H1 (cell line): Measurements from ENCODE around the gene PAQR7. TPM values are rescaled to one million over a fixed set of nuclear protein-coding genes. Genes with fewer than 3 reads are reported as not detected.

Source experiments
- CTCF ChIA-PET: fragments of 300-600 bp; sonication (Branson Sonifier 250); formaldehyde crosslinking; loops from one replicate; lab custom pipeline; 2021; ENCODE audit not compliant: partially characterized antibody; lab: Charles Lee
- POLR2A ChIA-PET: fragments of 300-600 bp; sonication (Branson Sonifier 250); formaldehyde crosslinking; loops from one replicate; lab custom pipeline; 2021; ENCODE audit warnings: inconsistent platforms; ENCODE audit not compliant: partially characterized antibody; lab: Charles Lee
- DNase-seq, 2 experiments: peaks; one replicate each; pipeline versions ENCODE4 v3.0.0 to v3.0.0-alpha.2; 2010 to 2022; ENCODE audit warnings: low spot score in 2 of 2, low read depth in 1 of 2, mixed read lengths in 1 of 2
- FAIRE-seq: peaks from 2 replicates; lab custom pipeline; 2011; peaks lifted over from hg19 to GRCh38; lab: Jason Lieb, UNC
- H2AFZ ChIP-seq: 2 replicates; pipeline ENCODE4 v1.8.1; 2012; ENCODE audit warnings: low read length, inconsistent platforms
- H2AK5ac ChIP-seq: 2 replicates; pipeline ENCODE4 v1.6.1; 2013; ENCODE audit warnings: low read depth, low read length
- H2BK120ac ChIP-seq: replicated peaks from 2 replicates; pipeline ENCODE3; 2013; ENCODE audit warnings: low read depth, low read length, inconsistent platforms
- H2BK12ac ChIP-seq: 2 replicates; pipeline ENCODE4 v1.6.1; 2013; ENCODE audit warnings: low read depth, low read length
- H2BK15ac ChIP-seq: 2 replicates; pipeline ENCODE4 v1.6.1; 2013; ENCODE audit warnings: low read length
- H2BK20ac ChIP-seq: 2 replicates; pipeline ENCODE4 v1.6.1; 2013; ENCODE audit warnings: low read length
- H2BK5ac ChIP-seq: 2 replicates; pipeline ENCODE4 v1.6.1; 2013; ENCODE audit warnings: low read depth, low read length
- H3K14ac ChIP-seq: 2 replicates; pipeline ENCODE4 v1.6.1; 2013; ENCODE audit warnings: inconsistent platforms; ENCODE audit not compliant: insufficient read length
- H3K18ac ChIP-seq: 2 replicates; pipeline ENCODE4 v1.6.1; 2013; ENCODE audit warnings: low read length; ENCODE audit errors: extremely low read depth
- H3K23ac ChIP-seq: 2 replicates; pipeline ENCODE4 v1.6.1; 2013; ENCODE audit warnings: inconsistent platforms; ENCODE audit not compliant: insufficient read length
- H3K23me2 ChIP-seq: 2 replicates; pipeline ENCODE4 v1.6.1; 2013; ENCODE audit warnings: low read depth, low read length
- H3K27ac ChIP-seq: 2 replicates; pipeline ENCODE4 v1.6.1; 2011; ENCODE audit warnings: low read depth, low read length, inconsistent platforms
- H3K27me3 ChIP-seq, 4 experiments: replicated peaks in 1 of 4; 1 replicate in 1 of 4; 2 replicates in 3 of 4; pipeline versions ENCODE4 v1.6.1 to v1.8.1; 2011 to 2013; ENCODE audit warnings: low read length in 3 of 4, mild to moderate bottlenecking in 3 of 4, inconsistent platforms in 2 of 4, mixed read lengths in 2 of 4, moderate library complexity in 1 of 4; ENCODE audit not compliant: control insufficient read depth in 3 of 4, insufficient read depth in 3 of 4; ENCODE audit errors: extremely low read depth in 1 of 4
- H3K36me3 ChIP-seq, 4 experiments: 2 replicates each; pipeline versions ENCODE4 v1.6.1 to v1.8.1; 2011 to 2013; ENCODE audit warnings: mild to moderate bottlenecking in 4 of 4, low read length in 3 of 4, moderate library complexity in 2 of 4, control low read depth in 1 of 4, inconsistent platforms in 1 of 4; ENCODE audit not compliant: insufficient read depth in 4 of 4, control insufficient read depth in 2 of 4
- H3K4ac ChIP-seq: replicated peaks from 2 replicates; pipeline ENCODE3; 2013; ENCODE audit warnings: low read length, low read depth, mixed read lengths, inconsistent platforms; ENCODE audit not compliant: insufficient read length
- H3K4me1 ChIP-seq, 4 experiments: replicated peaks in 1 of 4; 1 replicate in 1 of 4; 2 replicates in 3 of 4; pipeline versions ENCODE4 v1.6.1 to v1.8.1; 2011 to 2013; ENCODE audit warnings: low read length in 3 of 4, inconsistent platforms in 2 of 4, mixed read lengths in 1 of 4; ENCODE audit not compliant: insufficient read depth in 4 of 4, control insufficient read depth in 3 of 4
- H3K4me2 ChIP-seq, 2 experiments: 2 replicates each; pipeline versions ENCODE4 v1.6.1 to v1.8.1; 2011 to 2013; ENCODE audit warnings: low read depth in 2 of 2, low read length in 2 of 2, control low read depth in 1 of 2, inconsistent platforms in 1 of 2, mild to moderate bottlenecking in 1 of 2; ENCODE audit not compliant: insufficient read depth in 1 of 2
- H3K4me3 ChIP-seq, 4 experiments: fragments of 200-600, 300-600 bp in 1 of 4; sonication (generic), shearing (Covaris generic), sonication (Bioruptor Twin) in 1 of 4; 2 replicates each; pipeline versions ENCODE4 v1.5.1 to v1.8.1; 2011 to 2016; ENCODE audit warnings: low read length in 4 of 4, low read depth in 3 of 4, control low read depth in 2 of 4, inconsistent platforms in 2 of 4, mild to moderate bottlenecking in 2 of 4, mixed read lengths in 1 of 4, moderate library complexity in 1 of 4; ENCODE audit not compliant: insufficient read depth in 2 of 4; ENCODE audit errors: extremely low read depth in 1 of 4
- H3K56ac ChIP-seq: replicated peaks from 2 replicates; pipeline ENCODE3; 2013; ENCODE audit warnings: low read depth, mild to moderate bottlenecking, mixed read lengths, low read length, inconsistent platforms; ENCODE audit not compliant: insufficient read length
- H3K79me1 ChIP-seq: 2 replicates; pipeline ENCODE4 v1.6.1; 2013; ENCODE audit warnings: low read depth, low read length, control low read depth
- H3K79me2 ChIP-seq, 2 experiments: 2 replicates each; pipeline versions ENCODE4 v1.6.1 to v1.8.1; 2012 to 2013; ENCODE audit warnings: low read length in 2 of 2, mild to moderate bottlenecking in 2 of 2, inconsistent platforms in 1 of 2; ENCODE audit not compliant: insufficient read depth in 2 of 2, control insufficient read depth in 1 of 2
- H3K9ac ChIP-seq, 4 experiments: replicated peaks in 1 of 4; 1 replicate in 1 of 4; 2 replicates in 3 of 4; pipeline versions ENCODE4 v1.6.1 to v1.8.1; 2011 to 2013; ENCODE audit warnings: low read depth in 3 of 4, low read length in 3 of 4, control low read depth in 2 of 4, mild to moderate bottlenecking in 2 of 4, moderate library complexity in 2 of 4, inconsistent platforms in 1 of 4; ENCODE audit errors: extremely low read depth in 1 of 4
- H3K9me3 ChIP-seq, 2 experiments: 2 replicates each; pipeline versions ENCODE4 v1.6.1 to v1.8.1; 2012 to 2013; ENCODE audit warnings: mild to moderate bottlenecking in 2 of 2, moderate library complexity in 2 of 2, control low read depth in 1 of 2, inconsistent platforms in 1 of 2, low read depth in 1 of 2, low read length in 1 of 2, mixed read lengths in 1 of 2; ENCODE audit not compliant: insufficient read depth in 2 of 2
- H4K20me1 ChIP-seq, 2 experiments: replicated peaks in 1 of 2; 2 replicates each; pipeline versions ENCODE3 to v1.8.1; 2011 to 2013; ENCODE audit warnings: inconsistent platforms in 2 of 2, low read length in 2 of 2, mild to moderate bottlenecking in 1 of 2; ENCODE audit not compliant: insufficient read depth in 2 of 2, control insufficient read depth in 1 of 2
- H4K5ac ChIP-seq: 2 replicates; pipeline ENCODE4 v1.6.1; 2013; ENCODE audit warnings: low read length, low read depth, mixed read lengths, inconsistent platforms; ENCODE audit not compliant: insufficient read length
- H4K8ac ChIP-seq: 2 replicates; pipeline ENCODE4 v1.8.0; 2013; ENCODE audit warnings: mild to moderate bottlenecking, moderate library complexity, low read length, inconsistent platforms; ENCODE audit not compliant: insufficient read depth; ENCODE audit errors: extremely low read depth
- H4K91ac ChIP-seq: replicated peaks from 2 replicates; pipeline ENCODE3; 2013; ENCODE audit warnings: low read length, mixed read lengths, inconsistent platforms; ENCODE audit not compliant: insufficient read length
- RNF2 ChIP-seq: fragments of 200-900, 300-1000 bp; sonication (generic); IDR thresholded peaks from 2 replicates; pipeline ENCODE4 v1.7.1; 2016; ENCODE audit warnings: borderline replicate concordance, low read depth, mild to moderate bottlenecking, antibody characterized with exemption, low read length; ENCODE audit not compliant: poor library complexity, severe bottlenecking; ENCODE audit errors: missing control alignments
- TEAD4 ChIP-seq: IDR thresholded peaks from 2 replicates; pipeline ENCODE4 v1.6.1; 2012; ENCODE audit warnings: low read depth, low read length, inconsistent platforms, mixed read lengths
- WGBS, 2 experiments: shearing (Covaris generic) in 1 of 2; methylation state at CpG; one replicate each; pipeline versions ENCODE4 v1.1.6 to v1.1.7; 2013 to 2015; ENCODE audit warnings: low lambda C conversion rate in 2 of 2, mixed read lengths in 2 of 2, inconsistent platforms in 1 of 2, low coverage in 1 of 2, missing lambda C conversion rate in 1 of 2; ENCODE audit not compliant: insufficient replicate concordance in 2 of 2, insufficient coverage in 1 of 2, insufficient read length in 1 of 2; ENCODE audit errors: extremely low coverage in 1 of 2, missing lambda C conversion rate in 1 of 2; 5-methylcytosine and 5-hydroxymethylcytosine counted together
- polyA plus RNA-seq, 7 experiments: library from polyadenylated mRNA; depleted of rRNA in 3 of 7; stranded (reverse) in 5 of 7; unstranded in 2 of 7; fragments of >200 nt in 5 of 7; fragments of 200-250 nt in 2 of 7; gene quantifications; 1 replicate in 5 of 7; 2 replicates in 1 of 7; 4 replicates in 1 of 7; pipeline versions ENCODE4 v1.2.1 to v1.2.3, GENCODE V29; 2011 to 2013; ENCODE audit warnings: missing spikeins in 2 of 7, mixed read lengths in 2 of 7
- total RNA-seq: library from RNA; stranded (reverse); fragmentation: NEBNext Ultra II Directional; extraction: Animal tissue kit (Norgen Biotek cat#: 25700); gene quantifications from 2 replicates; pipeline ENCODE4 v1.2.1, GENCODE V29; 2021

The PAQR7 gene
- total and polyA plus RNA-seq, 2 of the 8 experiments (the other 6 are each of a cell fraction or from before 2014, with no cell fraction given): 7.3 to 7.4 TPM

DNA sequence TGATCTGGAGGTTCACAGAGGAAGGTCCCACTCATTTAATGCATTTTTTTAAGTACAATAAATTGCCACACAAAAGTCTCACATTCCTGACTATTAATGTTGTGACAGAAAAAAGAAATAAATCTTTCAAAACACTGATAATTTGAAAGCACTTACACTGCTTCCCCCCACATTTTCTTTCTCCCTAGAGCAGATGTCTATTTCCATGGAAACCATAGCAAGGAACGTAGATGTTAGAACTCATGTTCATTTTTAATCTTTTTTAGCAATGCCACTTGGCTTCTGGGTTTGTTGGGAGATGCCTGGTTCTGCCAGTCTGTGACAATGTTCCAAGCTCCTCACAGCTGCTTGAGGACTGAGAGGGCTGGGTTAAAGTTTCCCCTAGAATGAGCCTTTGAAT lies 32.7 kb upstream of the PAQR7 start:
- Histone ChIP-seq H4K8ac (no peak overlapping the region), H4K91ac (no peak overlapping the region), H3K4ac (no peak overlapping the region), H3K56ac (no peak overlapping the region), H3K27ac (no peak overlapping the region), H3K4me2 (no peak overlapping the region), H4K5ac (no peak overlapping the region), H3K36me3 (peaks cover 4 to 7% (median 4%) of the 10 kb centered on the region in 4 experiments; a peak in 5 of 8 replicates), H2BK120ac (no peak overlapping the region), H4K20me1 (peaks cover 0 to 4% of the 10 kb centered on the region in 2 experiments), H3K4me3 (no peak overlapping the region), H3K27me3 (no peaks in the 10 kb centered on the region), H3K18ac (no peak overlapping the region), H3K14ac (no peak overlapping the region), H2BK15ac (no peak overlapping the region), H2BK12ac (no peak overlapping the region), H3K9ac (no peak overlapping the region), H3K23ac (no peak overlapping the region), H3K79me1 (no peaks in the 10 kb centered on the region)
- CTCF ChIA-PET: interaction anchor here (0.8 to 16.4 kb wide), 7 partner anchors 8 to 102 kb away, joined by 3 to 330 read pairs (median 6); partner anchors contain the start of gene PAFAH2
- POLR2A ChIA-PET: interaction anchor here (0.5 to 6.4 kb wide), 5 partner anchors 9 to 89 kb away, joined by 3 to 51 read pairs (median 6); partner anchors contain the start of gene PAFAH2
- DNase-seq (no peak), FAIRE-seq (no peak)
- TF ChIP-seq TEAD4: no peak
- no peak for TF ChIP-seq RNF2
- TF ChIP-seq, all 59 proteins: peak for 0
- H3K9me3 ChIP-seq: no peaks in the 10 kb centered on the region
- H3K4me1 ChIP-seq: peaks cover 5 to 9% (median 8%) of the 10 kb centered on the region in 4 experiments; a peak in 6 of 7 replicates
- H2BK5ac ChIP-seq: no peak overlapping the region
- no peak overlapping the region for H2BK20ac ChIP-seq
- peaks cover 8% of the 10 kb centered on the region; the same call in 1 of the 2 replicates for H3K23me2 ChIP-seq
- no peak overlapping the region for H2AFZ ChIP-seq
- no peak overlapping the region for H2AK5ac ChIP-seq
- WGBS, 2 experiments: 85% methylated on average over 1 of the region's 1 CpG; no CpG with 5 or more reads in 1 of the 2 experiments
- peaks cover 15 to 22% of the 10 kb centered on the region in 2 experiments for H3K79me2 ChIP-seq
